HepG2 (cell line): ENCODE data around the gene KRTAP10-6. TPM values are rescaled to one million over a fixed set of nuclear protein-coding genes. Genes with fewer than 3 reads are reported as not detected.
A peak's percentile ranks its signal among the peaks of the same experiment; 100 is the strongest.

Experiments
- ATAC-seq: fragments of 200-7000 bp; cut with Tn5 transposase; 3 replicates; pipeline ENCODE4 v1.9.1; 2020; ENCODE audit warnings: mild to moderate bottlenecking, moderate library complexity
- BruUV-seq: library from RNA; stranded (reverse); fragments of 400-500 nt; replicated peaks from 2 replicates; lab custom pipeline; 2021; lab: Mats Ljungman, UMichigan
- CTCF ChIA-PET: fragments of 300-600 bp; formaldehyde crosslinking; extraction: SDS; loops from one replicate; lab custom pipeline; 2021; ENCODE audit warnings: low total read pairs, inconsistent platforms, low intra/inter-chr PET ratio; lab: Yijun Ruan, JAX
- POLR2A ChIA-PET: fragments of 350-600 bp; sonication (Branson Sonifier 250); formaldehyde crosslinking; loops from one replicate; lab custom pipeline; 2020; ENCODE audit warnings: antibody characterized with exemption, inconsistent platforms; lab: Yijun Ruan, JAX
- DNase-seq: peaks from one replicate; pipeline ENCODE4 v3.0.0-alpha.2; 2015; ENCODE audit warnings: low spot score
- FAIRE-seq: peaks from 3 replicates; lab custom pipeline; 2011; peaks lifted over from hg19 to GRCh38; lab: Jason Lieb, UNC
- H2AFZ ChIP-seq: one replicate; pipeline ENCODE4 v1.6.1; 2011; ENCODE audit warnings: low read length, inconsistent platforms
- H3K27ac ChIP-seq: fragments of 300-600 bp; 3 replicates; pipeline ENCODE4 v1.8.0; 2011; ENCODE audit warnings: mixed run types, mild to moderate bottlenecking, mixed read lengths, low read length, inconsistent platforms; ENCODE audit not compliant: insufficient read depth; ENCODE audit errors: extremely low read length
- H3K27me3 ChIP-seq, 2 experiments: fragments of 200-600 bp in 1 of 2; 2 replicates in 1 of 2; 3 replicates in 1 of 2; pipeline versions ENCODE4 v1.6.0 to v1.8.0; 2011; ENCODE audit warnings: low read length in 2 of 2, mild to moderate bottlenecking in 2 of 2, moderate library complexity in 2 of 2, inconsistent platforms in 1 of 2; ENCODE audit not compliant: insufficient read depth in 2 of 2, control insufficient read depth in 1 of 2
- H3K36me3 ChIP-seq, 2 experiments: fragments of 200-600 bp in 1 of 2; replicated peaks in 1 of 2; 2 replicates in 1 of 2; 3 replicates in 1 of 2; pipeline versions ENCODE4 v1.5.1 to v1.8.0; 2011; ENCODE audit warnings: low read length in 2 of 2, inconsistent platforms in 1 of 2; ENCODE audit not compliant: insufficient read depth in 2 of 2, control insufficient read depth in 1 of 2
- H3K4me1 ChIP-seq: 2 replicates; pipeline ENCODE4 v1.5.1; 2012; ENCODE audit warnings: low read length, inconsistent platforms; ENCODE audit not compliant: insufficient read depth
- H3K4me2 ChIP-seq: 2 replicates; pipeline ENCODE4 v1.6.0; 2011; ENCODE audit warnings: low read depth, low read length, inconsistent platforms
- H3K4me3 ChIP-seq, 3 experiments: fragments of 200-600 bp in 1 of 3; sonication (generic), shearing (Covaris generic) in 1 of 3; replicated peaks in 1 of 3; 2 replicates each; pipeline ENCODE4 v1.5.1; 2011 to 2016; ENCODE audit warnings: low read length in 3 of 3, inconsistent platforms in 2 of 3, low read depth in 2 of 3, mild to moderate bottlenecking in 2 of 3, control low read depth in 1 of 3, mixed read lengths in 1 of 3; ENCODE audit not compliant: insufficient read depth in 1 of 3
- H3K79me2 ChIP-seq: one replicate; pipeline ENCODE4 v1.6.1; 2011; ENCODE audit warnings: low read length, inconsistent platforms; ENCODE audit not compliant: insufficient read depth
- H3K9ac ChIP-seq: 2 replicates; pipeline ENCODE4 v1.6.0; 2011; ENCODE audit warnings: mild to moderate bottlenecking, low read depth, low read length, inconsistent platforms; ENCODE audit not compliant: insufficient read depth
- H3K9me3 ChIP-seq: 2 replicates; pipeline ENCODE4 v1.5.1; 2012; ENCODE audit warnings: mild to moderate bottlenecking, low read length
- H4K20me1 ChIP-seq: 2 replicates; pipeline ENCODE4 v1.6.0; 2011; ENCODE audit warnings: inconsistent platforms, mild to moderate bottlenecking, low read length, moderate library complexity; ENCODE audit not compliant: insufficient read depth
- AGO1 ChIP-seq: fragments of 200-400 bp; formaldehyde crosslinking; IDR thresholded peaks from 2 replicates; pipeline ENCODE4 v1.6.1; 2017; ENCODE audit warnings: mild to moderate bottlenecking, low read depth, low read length, moderate library complexity; ENCODE audit not compliant: poor library complexity, severe bottlenecking
- AGO2 ChIP-seq: fragments of 200-400 bp; formaldehyde crosslinking; optimal IDR thresholded peaks from 2 replicates; pipeline ENCODE3; 2017; ENCODE audit warnings: mild to moderate bottlenecking, low read depth, low read length, moderate library complexity
- GABPB1 ChIP-seq: IDR thresholded peaks from 2 replicates; pipeline ENCODE4 v1.6.1; 2016; ENCODE audit warnings: mild to moderate bottlenecking, missing genetic modification reagents, moderate library complexity, missing compliant biosample characterization
- GLI4 ChIP-seq: sonication (generic); formaldehyde crosslinking; IDR thresholded peaks from 2 replicates; pipeline ENCODE4 v1.5.1; 2020; ENCODE audit warnings: missing genetic modification reagents, mild to moderate bottlenecking, moderate library complexity, borderline replicate concordance
- NCOA1 ChIP-seq: sonication (generic); formaldehyde crosslinking; IDR thresholded peaks from 2 replicates; pipeline ENCODE4 v1.9.0; 2021; ENCODE audit warnings: missing genetic modification reagents
- TSC22D2 ChIP-seq: sonication (generic); formaldehyde crosslinking; IDR thresholded peaks from 2 replicates; pipeline ENCODE4 v1.5.1; 2020; ENCODE audit warnings: missing genetic modification reagents, mild to moderate bottlenecking, borderline replicate concordance
- XRCC5 ChIP-seq: fragments of 200-400 bp; formaldehyde crosslinking; optimal IDR thresholded peaks from 2 replicates; pipeline ENCODE3; 2017; ENCODE audit warnings: mild to moderate bottlenecking, low read length
- ZNF205 ChIP-seq: IDR thresholded peaks from 2 replicates; pipeline ENCODE4 v1.6.1; 2018; ENCODE audit warnings: missing biosample characterization, missing genetic modification reagents
- ZNF264 ChIP-seq: sonication (generic); formaldehyde crosslinking; IDR thresholded peaks from 2 replicates; pipeline ENCODE4 v1.4.0; 2020; ENCODE audit warnings: missing genetic modification reagents
- ZNF501 ChIP-seq: sonication (generic); formaldehyde crosslinking; IDR thresholded peaks from 2 replicates; pipeline ENCODE4 v1.5.1; 2020; ENCODE audit warnings: mild to moderate bottlenecking, moderate library complexity, missing genetic modification reagents
- ZNF543 ChIP-seq: sonication (generic); formaldehyde crosslinking; IDR thresholded peaks from 2 replicates; pipeline ENCODE4 v1.4.0; 2020; ENCODE audit warnings: mild to moderate bottlenecking, missing genetic modification reagents
- ZNF709 ChIP-seq: sonication (generic); formaldehyde crosslinking; IDR thresholded peaks from 2 replicates; pipeline ENCODE4 v1.5.0; 2020; ENCODE audit warnings: mild to moderate bottlenecking, missing genetic modification reagents
- ZNF746 ChIP-seq: sonication (generic); formaldehyde crosslinking; IDR thresholded peaks from 2 replicates; pipeline ENCODE4 v1.8.0; 2022; ENCODE audit warnings: mild to moderate bottlenecking, missing genetic modification reagents
- WGBS: methylation state at CpG from one replicate; pipeline ENCODE4 v1.1.6; 2017; ENCODE audit warnings: low lambda C conversion rate; 5-methylcytosine and 5-hydroxymethylcytosine counted together
- in situ Hi-C: cut with HindIII; loops from 2 replicates; pipeline ENCODE4 v1.10.0; 2017; ENCODE audit warnings: low pct_unique_long_range_greater_than_20kb; ENCODE audit not compliant: extremely low pct_ligation_motif_present
- intact Hi-C: fragments of 100-400 bp; cut with micrococcal nuclease; formaldehyde crosslinking; loops from one replicate; pipeline ENCODE4 v1.10.0; 2022; ENCODE audit not compliant: unreplicated experiment
- polyA plus RNA-seq, 8 experiments: library from polyadenylated mRNA; depleted of rRNA in 3 of 8; stranded (reverse) in 7 of 8; unstranded in 1 of 8; fragments of >200 nt; fragmentation: Illumina TruSeq in 4 of 8; extraction: Trizol in 4 of 8; gene quantifications; 2 replicates each; pipeline versions ENCODE4 v1.2.1 to v1.2.3, GENCODE V29; 2011 to 2016; ENCODE audit warnings: low read depth in 4 of 8, missing spikeins in 1 of 8, mixed read lengths in 1 of 8; ENCODE audit not compliant: insufficient read depth in 1 of 8
- total RNA-seq, 5 experiments: library from RNA; depleted of rRNA; stranded (reverse); fragments of >200 nt; fragmentation: Illumina TruSeq; extraction: Trizol; gene quantifications; 2 replicates each; pipeline ENCODE4 v1.2.3, GENCODE V29; 2016; ENCODE audit warnings: low read depth in 1 of 5
- TF ChIP-seq, protein P1 (sequence below): IDR thresholded peaks from 2 replicates; pipeline ENCODE4 v1.4.0; 2020; ENCODE audit warnings: mild to moderate bottlenecking, missing genetic modification reagents
- TF ChIP-seq, protein P2 (sequence below): IDR thresholded peaks from 2 replicates; pipeline ENCODE4 v1.6.1; 2016; ENCODE audit warnings: control low read depth

Gene KRTAP10-6
- total and polyA plus RNA-seq, 2 of the 13 experiments (the other 11 are each of a cell fraction or from before 2014, with no cell fraction given), result not detected

DNA sequence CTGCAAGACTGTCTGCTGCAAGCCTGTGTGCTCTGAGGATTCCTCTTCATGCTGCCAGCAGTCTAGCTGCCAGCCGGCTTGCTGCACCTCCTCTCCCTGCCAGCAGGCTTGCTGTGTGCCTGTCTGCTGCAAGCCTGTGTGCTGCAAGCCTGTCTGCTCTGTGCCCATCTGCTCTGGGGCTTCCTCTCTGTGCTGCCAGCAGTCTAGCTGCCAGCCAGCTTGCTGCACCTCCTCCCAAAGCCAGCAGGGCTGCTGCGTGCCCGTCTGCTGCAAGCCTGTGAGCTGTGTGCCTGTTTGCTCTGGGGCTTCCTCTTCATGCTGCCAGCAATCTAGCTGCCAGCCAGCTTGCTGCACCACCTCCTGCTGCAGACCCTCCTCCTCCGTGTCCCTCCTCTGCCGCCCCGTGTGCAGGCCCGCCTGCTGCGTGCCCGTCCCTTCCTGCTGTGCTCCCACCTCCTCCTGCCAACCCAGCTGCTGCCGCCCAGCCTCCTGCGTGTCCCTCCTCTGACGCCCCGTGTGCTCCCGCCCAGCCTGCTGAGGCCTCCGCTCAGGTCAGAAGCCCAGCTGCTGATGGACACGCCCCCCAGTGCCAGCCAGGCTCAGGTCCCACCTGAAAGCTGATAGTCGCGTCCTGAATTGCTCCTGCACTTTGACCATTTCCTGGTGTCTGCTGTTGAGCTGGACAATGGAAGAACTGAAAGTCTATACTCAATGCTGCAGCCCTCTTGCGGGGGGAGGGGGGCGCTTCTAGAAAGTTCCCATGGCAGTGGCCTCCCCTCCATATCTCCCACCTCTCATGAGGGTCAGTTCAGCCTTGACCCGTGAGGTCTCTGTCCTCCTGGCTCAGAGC is 17.6 kb downstream of the KRTAP10-6 start:
- ChIA-PET CTCF (interaction anchor here (0.7 kb wide), 1 partner anchor 11 kb away, joined by 3 read pairs; no protein-coding TSS in a partner anchor), POLR2A (no interaction called here)
- in situ Hi-C loops (no loop called here), intact Hi-C loops (no loop called here)
- H3K79me2 ChIP-seq, result no peaks in the 10 kb centered on the region
- FAIRE-seq (peak; percentile 49), DNase-seq (peak; percentile 86), ATAC-seq (peak; percentile 94)
- peaks cover 32% of the 10 kb centered on the region for H3K4me1 ChIP-seq
- no peak overlapping the region for H3K9ac ChIP-seq
- H3K4me2 ChIP-seq, result peak overlapping the region; percentile 75
- no peaks in the 10 kb centered on the region for H4K20me1 ChIP-seq
- H3K27ac ChIP-seq, result peak overlapping the region; percentile 32
- H2AFZ ChIP-seq, result no peak overlapping the region
- no TSS peak for BruUV-seq
- H3K36me3 ChIP-seq, result no peaks in the 10 kb centered on the region
- no peaks in the 10 kb centered on the region for H3K27me3 ChIP-seq
- WGBS, result 4% methylated on average over 13 of the region's 21 CpGs
- H3K4me3 ChIP-seq, result peak overlapping the region; percentile 9 to 59 (median 21); a peak in 1 of 6 replicates
- peaks cover 14% of the 10 kb centered on the region for H3K9me3 ChIP-seq
- TF ChIP-seq, protein P1, sequence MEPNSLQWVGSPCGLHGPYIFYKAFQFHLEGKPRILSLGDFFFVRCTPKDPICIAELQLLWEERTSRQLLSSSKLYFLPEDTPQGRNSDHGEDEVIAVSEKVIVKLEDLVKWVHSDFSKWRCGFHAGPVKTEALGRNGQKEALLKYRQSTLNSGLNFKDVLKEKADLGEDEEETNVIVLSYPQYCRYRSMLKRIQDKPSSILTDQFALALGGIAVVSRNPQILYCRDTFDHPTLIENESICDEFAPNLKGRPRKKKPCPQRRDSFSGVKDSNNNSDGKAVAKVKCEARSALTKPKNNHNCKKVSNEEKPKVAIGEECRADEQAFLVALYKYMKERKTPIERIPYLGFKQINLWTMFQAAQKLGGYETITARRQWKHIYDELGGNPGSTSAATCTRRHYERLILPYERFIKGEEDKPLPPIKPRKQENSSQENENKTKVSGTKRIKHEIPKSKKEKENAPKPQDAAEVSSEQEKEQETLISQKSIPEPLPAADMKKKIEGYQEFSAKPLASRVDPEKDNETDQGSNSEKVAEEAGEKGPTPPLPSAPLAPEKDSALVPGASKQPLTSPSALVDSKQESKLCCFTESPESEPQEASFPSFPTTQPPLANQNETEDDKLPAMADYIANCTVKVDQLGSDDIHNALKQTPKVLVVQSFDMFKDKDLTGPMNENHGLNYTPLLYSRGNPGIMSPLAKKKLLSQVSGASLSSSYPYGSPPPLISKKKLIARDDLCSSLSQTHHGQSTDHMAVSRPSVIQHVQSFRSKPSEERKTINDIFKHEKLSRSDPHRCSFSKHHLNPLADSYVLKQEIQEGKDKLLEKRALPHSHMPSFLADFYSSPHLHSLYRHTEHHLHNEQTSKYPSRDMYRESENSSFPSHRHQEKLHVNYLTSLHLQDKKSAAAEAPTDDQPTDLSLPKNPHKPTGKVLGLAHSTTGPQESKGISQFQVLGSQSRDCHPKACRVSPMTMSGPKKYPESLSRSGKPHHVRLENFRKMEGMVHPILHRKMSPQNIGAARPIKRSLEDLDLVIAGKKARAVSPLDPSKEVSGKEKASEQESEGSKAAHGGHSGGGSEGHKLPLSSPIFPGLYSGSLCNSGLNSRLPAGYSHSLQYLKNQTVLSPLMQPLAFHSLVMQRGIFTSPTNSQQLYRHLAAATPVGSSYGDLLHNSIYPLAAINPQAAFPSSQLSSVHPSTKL (CRISPR knock-in tag), result peak; percentile 61
- TF ChIP-seq AGO1 (no peak), GABPB1 (peak; percentile 43; the same call in 1 of the 2 replicates), NCOA1 (CRISPR knock-in tag) (peak; percentile 29; the same call in 1 of the 2 replicates), AGO2 (no peak), GLI4 (CRISPR knock-in tag) (0 out of 2 replicates have a peak, but pooled peaks have one; percentile 57), ZNF501 (peak; percentile 63; the same call in 1 of the 2 replicates), XRCC5 (peak; percentile 52), ZNF746 (CRISPR knock-in tag) (no peak), ZNF205 (CRISPR knock-in tag) (no peak), ZNF264 (peak; percentile 63; the same call in 1 of the 2 replicates), TSC22D2 (CRISPR knock-in tag) (no peak), ZNF709 (CRISPR knock-in tag) (0 out of 2 replicates have a peak, but pooled peaks have one; percentile 29), ZNF543 (peak; percentile 83)
- TF ChIP-seq, protein P2, sequence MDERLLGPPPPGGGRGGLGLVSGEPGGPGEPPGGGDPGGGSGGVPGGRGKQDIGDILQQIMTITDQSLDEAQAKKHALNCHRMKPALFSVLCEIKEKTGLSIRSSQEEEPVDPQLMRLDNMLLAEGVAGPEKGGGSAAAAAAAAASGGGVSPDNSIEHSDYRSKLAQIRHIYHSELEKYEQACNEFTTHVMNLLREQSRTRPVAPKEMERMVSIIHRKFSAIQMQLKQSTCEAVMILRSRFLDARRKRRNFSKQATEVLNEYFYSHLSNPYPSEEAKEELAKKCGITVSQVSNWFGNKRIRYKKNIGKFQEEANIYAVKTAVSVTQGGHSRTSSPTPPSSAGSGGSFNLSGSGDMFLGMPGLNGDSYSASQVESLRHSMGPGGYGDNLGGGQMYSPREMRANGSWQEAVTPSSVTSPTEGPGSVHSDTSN (CRISPR knock-in tag), result no peak
